Urothelium cell line (cell line): Measurements from ENCODE around the gene MPLKIP.
"Not testable (repeated sequence)": the region's sequence is repeated elsewhere in the genome, so short reads cannot be mapped to it uniquely, and the experiment has no call there.

Experiments used
- DNase-seq: peaks from one replicate; pipeline ENCODE4 v3.0.0; 2011; ENCODE audit warnings: low spot score, mixed read lengths
- FAIRE-seq: peaks from 2 replicates; lab custom pipeline; 2011; peaks lifted over from hg19 to GRCh38; lab: Jason Lieb, UNC

MPLKIP gene

DNA sequence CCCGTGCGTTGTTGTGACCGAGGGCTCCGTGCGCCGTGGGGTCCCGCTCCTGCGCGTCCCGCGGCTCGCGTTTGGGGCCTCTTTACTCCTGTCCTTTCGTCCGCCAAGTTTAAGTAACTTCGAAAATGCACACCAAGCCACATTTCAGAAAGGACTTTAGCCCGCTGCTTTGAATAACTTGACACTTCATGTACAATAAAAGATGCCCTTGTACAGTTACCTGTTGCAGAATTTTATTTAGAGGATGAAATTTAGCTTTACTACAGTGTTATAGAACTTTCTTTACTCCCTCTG, 842 bp upstream of the MPLKIP start:
- DNase-seq (no peak), FAIRE-seq (no peak)

DNA sequence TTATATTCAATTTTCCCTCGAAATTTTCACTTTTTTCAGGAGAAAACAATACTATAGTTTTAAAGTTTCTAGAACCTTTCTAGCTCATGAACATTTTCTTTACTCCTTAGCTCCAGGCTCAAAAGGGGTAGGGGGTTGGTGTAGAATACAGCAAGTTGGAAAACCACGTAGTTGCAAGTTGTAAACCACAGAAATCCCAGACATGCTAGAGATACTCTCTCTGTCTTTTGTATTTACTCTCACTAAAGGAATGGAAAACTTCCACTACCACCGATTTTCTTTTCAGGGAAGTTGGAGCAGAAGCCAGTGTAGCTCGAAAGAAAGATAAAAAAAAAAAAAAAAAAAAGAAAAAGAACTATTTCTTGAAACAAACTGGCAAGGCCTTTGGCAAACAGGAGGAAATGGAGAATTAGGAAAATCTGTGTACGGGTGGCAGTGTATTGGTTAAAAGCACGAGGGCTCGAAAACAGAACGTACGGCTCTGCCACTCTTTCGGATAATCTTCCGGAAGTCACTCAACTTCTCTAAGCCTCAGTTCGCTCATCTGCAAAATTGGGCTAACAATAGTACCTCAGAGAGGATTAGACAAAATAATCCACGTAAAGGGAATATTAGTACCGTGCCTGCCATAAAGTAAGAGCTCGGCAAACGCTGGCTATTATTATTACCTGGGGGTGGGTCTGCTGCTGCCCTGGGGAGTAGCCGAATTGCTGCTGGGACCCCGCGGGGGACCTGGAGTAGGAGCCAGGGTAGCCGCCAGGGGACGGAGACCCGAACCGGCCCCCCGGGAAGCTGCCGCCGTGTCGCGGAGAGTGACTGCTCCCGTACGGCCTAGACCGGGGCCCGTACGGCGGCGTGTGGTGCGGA, 628 bp downstream of the MPLKIP start:
- no peak for FAIRE-seq
- DNase-seq = no peak

DNA sequence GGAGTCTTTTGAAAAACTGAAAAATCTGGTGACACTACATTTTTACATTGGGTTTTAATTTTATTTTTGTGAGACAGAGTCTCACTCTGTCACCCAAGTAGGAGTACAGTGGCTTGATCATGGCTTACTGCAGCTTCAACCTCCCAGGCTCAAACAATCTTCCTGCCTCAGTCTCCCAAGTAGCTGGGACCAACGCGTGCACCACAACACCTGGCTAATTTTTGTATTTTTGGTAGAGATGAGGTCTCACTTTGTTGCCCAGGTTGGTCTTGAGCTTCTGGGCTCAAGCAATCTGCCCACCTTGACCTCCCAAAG, 11.5 kb downstream of the MPLKIP start:
- DNase-seq (no peak), FAIRE-seq (no peak)

DNA sequence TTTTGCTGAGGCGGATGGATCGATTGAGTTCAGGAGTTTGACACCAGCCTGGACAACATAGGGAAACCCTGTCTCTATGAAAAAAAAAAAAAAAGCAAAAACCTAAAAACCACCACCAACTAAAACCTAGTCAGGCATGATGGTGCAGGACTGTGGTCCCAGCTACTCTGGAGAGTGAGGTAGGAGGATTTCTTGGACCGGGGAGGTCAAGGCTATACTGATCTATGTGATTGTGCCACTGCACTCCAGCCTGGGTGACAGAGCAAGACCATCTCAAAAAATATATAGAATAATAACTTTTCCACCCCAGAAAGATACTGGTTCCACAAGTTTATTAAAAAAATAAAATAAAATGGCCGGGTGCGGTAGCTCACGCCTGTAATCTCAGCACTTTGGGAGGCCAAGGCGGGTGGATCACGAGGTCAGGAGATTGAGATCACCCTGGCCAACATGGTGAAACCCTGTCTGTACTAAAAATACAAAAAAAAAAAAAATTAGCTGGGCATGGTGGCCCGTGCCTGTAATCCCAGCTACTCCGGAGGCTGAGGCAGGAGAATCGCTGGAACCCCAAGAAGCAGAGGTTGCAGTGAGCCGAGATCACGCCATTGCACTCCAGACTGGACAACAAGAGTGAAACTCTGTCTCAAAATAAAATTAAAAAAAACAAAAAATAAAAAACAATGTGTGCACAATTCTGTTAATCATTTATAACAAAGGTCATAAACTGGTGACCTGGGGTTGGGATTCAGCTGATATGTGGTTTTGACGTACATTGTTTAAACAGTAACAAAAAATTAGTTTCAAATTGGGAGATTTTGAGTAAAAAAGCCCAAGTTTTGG, 12.1 kb downstream of the MPLKIP start:
- not testable (repeated sequence) for FAIRE-seq, DNase-seq

DNA sequence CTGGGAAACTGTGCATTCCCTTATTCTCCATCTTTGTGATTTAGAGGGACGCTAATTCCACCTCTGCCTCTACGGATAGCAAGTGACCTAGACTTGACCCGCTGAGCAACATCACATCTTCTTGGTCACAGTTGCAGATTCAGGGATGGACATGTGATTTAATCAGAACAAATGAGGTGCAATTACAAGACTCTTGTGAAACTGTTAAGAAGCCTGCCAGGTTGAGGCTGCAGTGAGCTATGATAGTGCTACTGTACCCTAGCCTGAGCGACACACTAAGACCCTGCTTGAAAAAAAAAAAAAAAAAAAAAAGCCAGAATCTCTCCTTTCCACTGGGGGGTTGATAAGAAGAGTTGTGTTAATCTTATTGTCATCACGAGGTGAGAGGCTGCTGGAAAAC, 14.4 kb downstream of the MPLKIP start:
- FAIRE-seq (no peak), DNase-seq (no peak)

DNA sequence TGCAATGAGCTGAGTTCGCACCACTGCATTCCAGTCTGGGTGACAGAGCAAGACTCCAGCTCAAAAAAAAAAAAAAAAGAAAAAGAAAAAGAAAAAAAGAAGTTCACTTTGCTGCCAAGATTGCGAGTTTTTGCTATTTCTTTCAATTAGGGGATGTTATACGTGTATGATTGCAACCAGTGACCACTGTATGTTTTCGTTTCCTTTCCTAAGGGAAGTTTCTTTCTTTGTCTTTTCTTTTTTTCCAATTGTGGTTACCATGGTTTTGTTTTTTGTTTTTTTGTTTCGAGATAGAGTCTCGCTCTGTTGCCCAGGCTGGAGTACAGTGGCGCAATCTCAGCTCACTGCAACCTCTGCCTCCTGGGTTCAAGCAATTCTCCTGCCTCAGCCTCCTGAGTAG, 16.2 kb downstream of the MPLKIP start:
- FAIRE-seq, DNase-seq: not testable (repeated sequence)

DNA sequence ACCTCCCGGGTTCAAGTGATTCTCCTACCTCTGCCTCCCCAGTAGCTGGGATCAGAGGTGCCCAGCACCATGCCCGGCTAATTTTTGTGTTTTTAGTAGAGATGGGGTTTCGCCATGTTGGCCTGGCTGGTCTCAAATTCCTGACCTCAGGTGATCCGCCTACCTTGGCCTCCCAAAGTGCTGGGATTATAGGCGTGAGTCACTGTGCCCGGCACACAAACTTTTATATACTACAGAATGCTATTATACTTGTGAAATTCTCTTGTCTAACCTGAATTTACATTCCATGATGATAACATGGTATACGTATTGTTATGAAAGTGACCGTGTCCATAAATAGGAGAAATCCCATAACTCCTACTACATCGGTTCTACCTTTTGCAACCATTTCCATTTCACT, 17.2 kb downstream of the MPLKIP start:
- DNase-seq, FAIRE-seq: not testable (repeated sequence)

DNA sequence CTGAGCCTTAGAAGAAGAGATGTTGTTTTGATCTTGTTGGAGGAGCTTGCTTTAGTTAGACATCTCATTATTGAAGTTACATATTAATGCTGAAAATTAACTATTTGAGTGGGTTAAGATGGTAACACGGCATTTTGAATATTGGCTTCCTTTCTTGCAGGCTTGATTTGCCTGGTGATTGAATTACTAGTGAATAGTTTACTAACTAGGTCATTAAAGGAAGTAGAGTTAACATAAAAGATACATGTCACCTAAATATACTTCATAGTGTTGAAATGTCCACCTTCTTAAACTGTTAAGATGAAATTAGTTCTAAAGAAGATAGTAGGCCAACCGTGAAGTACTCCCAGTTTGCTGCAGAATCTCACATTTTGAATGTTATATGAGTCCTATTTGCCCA, 18.5 kb downstream of the MPLKIP start:
- no peak for DNase-seq
- no peak for FAIRE-seq

DNA sequence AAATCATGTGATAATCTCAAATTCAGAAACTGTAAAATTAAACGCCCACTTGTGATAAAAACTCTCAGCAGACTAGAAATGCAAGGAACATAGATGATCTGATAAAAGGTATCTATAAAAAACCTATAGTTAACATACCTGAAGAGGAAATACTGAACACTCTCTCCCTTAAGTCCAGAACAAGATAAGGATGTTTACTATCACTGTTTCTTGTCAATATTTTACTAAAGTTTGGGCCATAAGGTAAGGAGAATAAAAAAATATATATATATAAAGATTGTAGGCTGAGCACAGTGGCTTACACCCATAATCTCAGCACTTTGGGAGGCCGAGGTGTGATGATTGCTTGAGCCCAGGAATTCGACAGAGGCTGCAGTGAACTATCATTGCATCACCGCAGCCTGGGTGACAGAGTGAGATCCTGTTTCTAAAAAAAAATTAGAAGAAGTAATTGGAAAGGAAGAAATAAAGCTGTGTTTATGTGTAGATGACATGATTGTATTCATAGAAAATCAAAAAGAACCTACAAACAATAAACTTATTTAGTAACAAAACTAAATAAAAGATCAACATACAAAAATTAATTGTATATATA, 28.4 kb downstream of the MPLKIP start:
- no peak for DNase-seq
- no peak for FAIRE-seq

DNA sequence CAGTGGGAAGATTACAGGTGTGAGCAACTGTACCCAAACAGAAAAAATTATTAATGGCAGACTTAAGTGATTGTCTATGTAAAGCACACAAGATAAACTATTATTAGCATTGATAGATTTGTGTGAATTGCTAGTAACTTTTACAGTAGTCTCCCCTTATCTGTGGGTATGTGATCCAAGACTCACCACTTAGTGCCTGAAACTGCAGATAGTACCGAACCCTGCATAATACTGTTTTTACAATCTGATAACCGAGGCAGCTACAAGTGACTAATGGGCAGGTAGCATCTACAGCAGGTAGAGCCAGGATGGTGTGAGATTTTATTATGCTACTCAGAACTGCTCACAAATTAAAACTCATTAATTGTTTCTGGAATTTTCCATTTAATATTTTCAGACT, 31.5 kb downstream of the MPLKIP start:
- FAIRE-seq (no peak), DNase-seq (no peak)

DNA sequence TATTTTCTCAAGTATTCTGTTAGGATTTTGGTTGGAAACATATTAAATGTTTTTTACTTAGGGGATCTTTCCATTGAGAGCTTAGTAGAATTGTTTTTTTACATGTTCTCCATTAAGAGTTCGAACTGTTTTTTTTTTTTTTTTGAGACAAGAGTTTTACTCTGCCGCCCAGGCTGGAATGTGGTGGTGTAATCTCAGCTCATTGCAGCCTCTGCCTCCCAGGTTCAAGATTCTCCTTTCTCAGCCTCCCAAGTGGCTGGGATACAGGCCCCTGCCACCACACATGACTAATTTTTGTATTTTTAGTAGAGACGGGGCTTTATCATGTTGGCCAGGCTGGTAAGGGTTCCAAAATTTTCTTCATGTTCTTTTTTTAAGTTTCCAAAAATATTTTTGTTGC, 33.2 kb downstream of the MPLKIP start:
- FAIRE-seq (no peak), DNase-seq (no peak)

DNA sequence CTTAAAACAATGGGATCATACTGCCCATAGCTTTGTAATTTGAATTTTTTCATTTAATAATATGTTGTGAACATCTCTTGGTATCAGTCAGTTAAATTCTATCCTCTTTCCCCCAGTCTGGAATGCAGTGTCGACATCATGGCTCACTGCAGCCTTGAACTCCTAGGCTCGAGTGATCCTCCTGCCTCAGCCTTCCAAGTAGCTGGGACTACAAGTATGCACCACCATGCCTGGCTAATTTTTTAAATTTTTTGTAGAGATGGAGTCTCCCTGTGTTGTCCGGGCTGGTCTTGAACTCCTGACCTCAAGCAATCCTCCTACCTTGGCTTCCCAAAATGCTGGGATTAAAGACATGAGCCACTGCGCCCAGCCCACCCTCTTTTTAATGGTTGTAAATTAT, 34.6 kb downstream of the MPLKIP start:
- FAIRE-seq (no peak), DNase-seq (no peak)

DNA sequence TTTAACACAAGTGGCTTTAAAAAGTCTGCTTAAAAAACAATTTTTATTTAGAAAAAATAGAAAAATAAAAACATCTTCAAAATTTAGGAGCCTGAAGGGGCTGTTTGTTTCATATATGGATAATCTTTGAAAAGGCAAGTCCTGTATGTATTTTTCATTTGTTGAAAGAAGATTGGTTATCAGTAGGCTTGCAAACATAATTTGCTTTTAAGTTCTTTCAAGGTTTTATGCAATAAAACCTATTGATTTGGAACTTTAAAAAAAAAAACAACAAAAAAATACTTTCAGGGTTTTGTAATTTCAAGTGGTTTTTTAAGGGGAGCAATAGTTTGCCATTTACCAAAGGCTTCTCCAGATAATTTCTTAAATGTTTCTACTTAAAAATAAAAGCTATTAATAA, 35.6 kb downstream of the MPLKIP start:
- no peak for DNase-seq
- no peak for FAIRE-seq

DNA sequence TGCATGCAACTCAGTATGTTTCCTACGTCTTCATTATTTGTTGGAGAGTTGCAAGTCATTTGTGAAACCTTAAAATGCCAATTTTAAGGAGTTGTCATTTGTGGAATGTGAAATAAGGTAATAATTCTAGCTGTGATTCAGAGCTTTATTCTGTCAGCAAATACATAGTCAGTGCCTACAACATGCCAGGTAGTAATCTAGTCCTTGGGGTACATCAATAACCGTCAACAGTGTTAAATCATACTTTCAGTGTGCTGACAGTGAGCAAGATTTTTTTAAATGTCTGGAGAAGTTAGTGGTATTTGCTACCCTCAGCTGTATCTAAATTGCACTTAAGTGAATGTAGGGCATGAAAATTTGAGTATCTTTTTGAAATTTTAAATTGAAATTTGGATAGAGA, 36.7 kb downstream of the MPLKIP start:
- no peak for FAIRE-seq
- DNase-seq = no peak

DNA sequence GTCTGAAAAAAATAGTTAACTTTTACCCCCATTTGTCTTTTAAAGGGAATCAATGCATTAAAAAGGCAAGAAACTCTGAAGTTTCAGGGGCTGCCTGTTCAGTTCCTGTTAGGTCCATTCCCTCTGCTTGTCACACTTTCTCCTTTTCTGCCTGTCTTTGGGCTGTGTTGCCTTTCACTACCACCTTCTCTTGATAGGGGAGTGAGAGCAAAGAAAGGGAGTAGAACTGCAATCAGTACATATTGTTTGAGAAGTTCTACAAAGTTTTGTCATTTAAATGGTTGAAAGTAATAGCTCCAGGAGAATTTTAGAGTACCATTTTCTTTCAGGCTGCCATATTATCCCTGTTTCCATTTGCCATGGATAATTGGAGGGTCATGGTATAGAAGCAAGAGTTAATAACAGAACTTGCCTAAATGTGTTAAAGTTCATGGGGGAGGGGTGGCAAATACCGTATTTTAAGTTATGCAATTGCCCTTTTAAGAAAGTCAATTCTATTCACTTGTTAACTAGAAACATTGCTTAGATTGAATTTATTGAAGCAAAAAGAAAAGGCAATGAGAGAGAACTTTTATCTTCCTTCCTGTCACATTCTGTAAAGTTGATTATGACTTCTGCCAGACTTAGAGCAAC, 38.6 kb downstream of the MPLKIP start:
- FAIRE-seq (no peak), DNase-seq (no peak)

DNA sequence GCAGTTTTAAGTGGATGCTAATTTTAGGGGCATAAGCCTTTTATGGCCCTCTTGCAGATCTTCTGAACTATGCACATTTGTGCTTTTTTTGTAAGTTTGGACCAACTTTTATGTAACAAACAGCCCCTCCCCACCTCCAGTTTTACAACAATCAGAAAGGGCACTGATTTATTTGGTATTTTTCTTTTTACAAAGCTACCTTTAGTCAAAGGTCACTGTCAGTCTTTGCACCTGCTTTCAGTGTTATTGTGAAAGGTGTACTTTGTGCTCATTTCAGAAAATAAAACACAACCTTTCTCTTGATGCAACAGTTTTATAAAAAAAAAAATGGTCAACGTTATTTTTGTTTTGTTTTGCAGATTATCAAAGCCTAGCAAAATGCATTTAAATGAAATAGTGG, 39.2 kb downstream of the MPLKIP start:
- DNase-seq (no peak), FAIRE-seq (no peak)

DNA sequence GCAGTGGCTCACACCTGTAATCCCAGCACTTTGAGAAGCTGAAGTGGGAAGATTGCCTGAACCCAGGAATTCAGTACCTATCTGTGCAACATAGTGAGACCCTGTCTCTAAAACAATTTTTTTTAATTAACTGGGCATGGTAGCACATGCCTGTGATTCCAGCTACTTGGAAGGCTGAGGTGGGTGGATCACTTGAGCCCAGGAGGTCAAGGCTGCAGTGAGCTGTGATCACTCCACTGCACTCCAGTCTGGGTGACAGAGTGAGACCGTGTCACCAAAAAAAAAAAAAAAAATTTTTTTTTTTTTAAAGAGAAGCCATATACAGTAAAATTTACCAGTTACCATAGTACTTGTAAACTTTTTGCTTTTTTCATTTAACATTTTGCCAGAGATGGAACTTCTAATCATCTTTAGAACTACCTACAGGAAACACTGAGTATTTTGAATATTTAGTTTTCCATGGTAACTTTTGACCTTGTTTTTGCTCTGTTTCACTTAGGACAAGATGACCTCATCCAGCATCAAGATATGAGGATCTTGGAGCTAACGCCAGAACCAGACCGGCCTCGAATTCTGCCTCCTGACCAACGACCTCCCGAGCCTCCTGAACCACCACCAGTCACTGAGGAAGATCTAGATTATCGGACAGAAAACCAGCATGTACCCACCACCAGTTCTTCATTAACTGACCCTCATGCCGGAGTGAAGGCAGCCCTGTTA, 40.6 kb downstream of the MPLKIP start:
- DNase-seq (no peak), FAIRE-seq (no peak)

DNA sequence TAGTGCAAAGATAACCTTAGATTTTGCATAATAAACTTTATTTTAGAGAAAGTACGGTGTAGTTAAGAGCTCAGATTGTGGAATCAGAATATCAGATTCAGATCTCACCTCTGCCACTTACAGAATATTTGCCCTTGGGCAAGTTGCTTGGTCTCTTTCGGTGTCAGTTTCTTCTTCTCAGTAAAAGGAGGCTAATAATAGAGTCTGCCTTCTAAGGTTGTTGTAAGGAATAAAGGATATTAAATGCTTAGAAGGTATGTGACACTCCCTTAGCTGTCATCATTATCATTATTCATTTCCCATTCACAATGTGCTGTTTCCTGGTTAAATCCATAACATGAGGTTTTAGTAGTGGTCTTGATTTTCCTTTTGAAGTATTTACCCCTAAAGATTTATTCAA, 42.2 kb downstream of the MPLKIP start:
- DNase-seq = no peak
- no peak for FAIRE-seq

DNA sequence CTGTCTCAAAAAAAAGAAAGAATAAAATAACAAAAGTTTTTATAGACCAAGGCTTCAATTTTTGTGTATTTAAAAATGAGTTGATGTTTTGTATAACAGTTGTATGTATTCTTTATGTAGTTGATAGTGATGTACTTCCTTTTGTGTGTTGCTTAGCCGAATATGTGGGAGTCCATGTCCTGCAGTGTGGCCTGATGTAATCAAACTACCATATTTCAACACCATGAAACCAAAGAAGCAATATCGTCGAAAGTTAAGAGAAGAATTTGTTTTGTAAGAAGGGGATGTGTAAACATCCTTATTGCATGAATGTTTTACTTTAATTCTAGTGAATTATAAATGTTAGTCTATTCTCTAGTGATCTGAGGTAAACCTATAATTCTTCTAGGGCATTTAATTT, 56.6 kb downstream of the MPLKIP start:
- FAIRE-seq (no peak), DNase-seq (no peak)
